Measurements from ENCODE around the gene RHOD. TPM values are rescaled to one million over a fixed set of nuclear protein-coding genes. Genes with fewer than 3 reads are reported as not detected.

Gene RHOD
- total RNA-seq, 1 experiment from 2014 or later = 14.6 TPM

- DNase-seq (ENCODE audit: low spot score) = peak; percentile 88
These were observed 23.7 kb upstream of the RHOD start for GRCh38 chr11:67032830-67033551.

- peak; percentile 90 for DNase-seq (ENCODE audit: low spot score)
These were observed 22.9 kb upstream of the RHOD start for GRCh38 chr11:67033661-67034166.

- DNase-seq (ENCODE audit: low spot score) = no peak
These were observed 22.3 kb upstream of the RHOD start for GRCh38 chr11:67034350-67034749.

GRCh38 chr11:67040147-67040546 is 16.5 kb upstream of the RHOD start:
- no peak for DNase-seq (ENCODE audit: low spot score)

GRCh38 chr11:67041602-67042001 is 15.0 kb upstream of the RHOD start:
- no peak for DNase-seq (ENCODE audit: low spot score)

GRCh38 chr11:67043572-67044349 is 12.9 kb upstream of the RHOD start:
- no peak for DNase-seq (ENCODE audit: low spot score)

GRCh38 chr11:67044496-67044895 is 12.2 kb upstream of the RHOD start:
- DNase-seq (ENCODE audit: low spot score) = no peak

GRCh38 chr11:67045314-67045713 is 11.3 kb upstream of the RHOD start:
- DNase-seq (ENCODE audit: low spot score) = peak; percentile 92

GRCh38 chr11:67048515-67049130 is 8.0 kb upstream of the RHOD start:
- no peak for DNase-seq (ENCODE audit: low spot score)

- no peak for DNase-seq (ENCODE audit: low spot score)
These were observed 6.5 kb upstream of the RHOD start for GRCh38 chr11:67050139-67050538.

GRCh38 chr11:67051180-67051893 is 5.3 kb upstream of the RHOD start:
- DNase-seq (ENCODE audit: low spot score) = no peak

GRCh38 chr11:67051945-67052488 is 4.6 kb upstream of the RHOD start:
- DNase-seq (ENCODE audit: low spot score) = no peak

GRCh38 chr11:67052891-67053290 is 3.8 kb upstream of the RHOD start:
- DNase-seq (ENCODE audit: low spot score) = no peak

GRCh38 chr11:67053896-67054329 is 2.7 kb upstream of the RHOD start:
- DNase-seq (ENCODE audit: low spot score) = peak; percentile 58

GRCh38 chr11:67054346-67054835 is 2.3 kb upstream of the RHOD start:
- DNase-seq (ENCODE audit: low spot score) = peak; percentile 87

- peak; percentile 86 for DNase-seq (ENCODE audit: low spot score)
These were observed 1.7 kb upstream of the RHOD start for GRCh38 chr11:67054836-67055523.

GRCh38 chr11:67055812-67056211 is 835 bp upstream of the RHOD start:
- DNase-seq (ENCODE audit: low spot score) = no peak

- DNase-seq (ENCODE audit: low spot score) = no peak
These were observed 592 bp downstream of the RHOD start for GRCh38 chr11:67057205-67057672.

GRCh38 chr11:67058506-67058905 is 1.9 kb downstream of the RHOD start:
- no peak for DNase-seq (ENCODE audit: low spot score)

GRCh38 chr11:67059671-67060070 is 3.0 kb downstream of the RHOD start:
- no peak for DNase-seq (ENCODE audit: low spot score)

GRCh38 chr11:67060111-67060522 is 3.5 kb downstream of the RHOD start:
- peak; percentile 65 for DNase-seq (ENCODE audit: low spot score)
